Osteocyte (in vitro differentiated cells): ENCODE results near the gene ADRM1. TPM values are rescaled to one million over a fixed set of nuclear protein-coding genes. Genes with fewer than 3 reads are reported as not detected.

Experiments
- DNase-seq: peaks from one replicate; pipeline ENCODE4 v3.0.0; 2021; ENCODE audit warnings: mixed read lengths; ENCODE audit not compliant: unreplicated experiment; ENCODE audit errors: extremely low spot score
- H3K27ac Mint-ChIP-seq: one replicate; pipeline ENCODE4 v1.8.0; 2021; ENCODE audit warnings: mild to moderate bottlenecking, mixed read lengths; ENCODE audit not compliant: unreplicated experiment
- H3K27me3 Mint-ChIP-seq: one replicate; pipeline ENCODE4 v1.8.0; 2021; ENCODE audit warnings: mixed read lengths; ENCODE audit not compliant: unreplicated experiment
- H3K36me3 Mint-ChIP-seq: one replicate; pipeline ENCODE4 v1.8.0; 2021; ENCODE audit warnings: mixed read lengths; ENCODE audit not compliant: unreplicated experiment
- H3K4me1 Mint-ChIP-seq: one replicate; pipeline ENCODE4 v1.8.0; 2021; ENCODE audit warnings: mixed read lengths; ENCODE audit not compliant: unreplicated experiment
- H3K4me3 Mint-ChIP-seq: one replicate; pipeline ENCODE4 v1.8.0; 2021; ENCODE audit warnings: mild to moderate bottlenecking, moderate library complexity, mixed read lengths; ENCODE audit not compliant: unreplicated experiment
- H3K9me3 Mint-ChIP-seq: one replicate; pipeline ENCODE4 v1.8.0; 2021; ENCODE audit warnings: mixed read lengths; ENCODE audit not compliant: unreplicated experiment
- CTCF ChIP-seq: fragments of 200-600 bp; sonication (generic); IDR thresholded peaks from 2 replicates; pipeline ENCODE4 v1.5.0; 2021; ENCODE audit warnings: antibody characterized with exemption, mild to moderate bottlenecking, moderate library complexity
- total RNA-seq: library from RNA; stranded (reverse); gene quantifications from 2 replicates; pipeline ENCODE4 v1.2.1, GENCODE V29; 2021

Gene ADRM1
- total RNA-seq, 1 donor from 2014 or later: 83.9 TPM

- H3K9me3 Mint-ChIP-seq: no peaks in the 10 kb centered on the region
- no peak for DNase-seq
- peaks cover 27% of the 10 kb centered on the region for H3K36me3 Mint-ChIP-seq
- TF ChIP-seq CTCF: no peak
- no peak overlapping the region for H3K27ac Mint-ChIP-seq
- no peaks in the 10 kb centered on the region for H3K27me3 Mint-ChIP-seq
- no peaks in the 10 kb centered on the region for H3K4me1 Mint-ChIP-seq
- no peak overlapping the region for H3K4me3 Mint-ChIP-seq
These were observed 15.7 kb upstream of the ADRM1 start for GRCh38 chr20:62287129-62287528.

- Mint-ChIP-seq H3K27ac (no peak overlapping the region), H3K36me3 (peaks cover 29% of the 10 kb centered on the region), H3K4me3 (no peak overlapping the region), H3K27me3 (no peaks in the 10 kb centered on the region), H3K4me1 (no peaks in the 10 kb centered on the region), H3K9me3 (no peaks in the 10 kb centered on the region)
- TF ChIP-seq CTCF: no peak
- no peak for DNase-seq
These were observed 14.8 kb upstream of the ADRM1 start for GRCh38 chr20:62287759-62288534.

GRCh38 chr20:62288535-62289105, 14.2 kb upstream of the ADRM1 start:
- Mint-ChIP-seq H3K27ac (no peak overlapping the region), H3K27me3 (no peaks in the 10 kb centered on the region), H3K9me3 (no peaks in the 10 kb centered on the region), H3K36me3 (peaks cover 31% of the 10 kb centered on the region), H3K4me1 (no peaks in the 10 kb centered on the region), H3K4me3 (no peak overlapping the region)
- no peak for DNase-seq
- no peak for TF ChIP-seq CTCF

- Mint-ChIP-seq H3K9me3 (no peaks in the 10 kb centered on the region), H3K4me3 (no peak overlapping the region), H3K27me3 (no peaks in the 10 kb centered on the region), H3K27ac (no peak overlapping the region), H3K4me1 (no peaks in the 10 kb centered on the region), H3K36me3 (peaks cover 30% of the 10 kb centered on the region)
- TF ChIP-seq CTCF: no peak
- DNase-seq: no peak
These were observed 13.7 kb upstream of the ADRM1 start for GRCh38 chr20:62289131-62289530.

GRCh38 chr20:62289898-62290297, 12.9 kb upstream of the ADRM1 start:
- no peak overlapping the region for H3K4me3 Mint-ChIP-seq
- no peaks in the 10 kb centered on the region for H3K9me3 Mint-ChIP-seq
- no peak overlapping the region for H3K27ac Mint-ChIP-seq
- DNase-seq: no peak
- no peak for TF ChIP-seq CTCF
- no peaks in the 10 kb centered on the region for H3K4me1 Mint-ChIP-seq
- no peaks in the 10 kb centered on the region for H3K27me3 Mint-ChIP-seq
- peaks cover 30% of the 10 kb centered on the region for H3K36me3 Mint-ChIP-seq
